GM19395 (cell line): ENCODE results near the gene CPEB3.

Experiments
- ATAC-seq: cut with Tn5 transposase; IDR thresholded peaks from one replicate; pipeline ENCODE4 v1.9.1; 2021; ENCODE audit warnings: mild to moderate bottlenecking, moderate library complexity; ENCODE audit not compliant: unreplicated experiment

Gene CPEB3

GRCh38 chr10:92108747-92109146, 182.1 kb downstream of the CPEB3 start:
- no peak for ATAC-seq

- no peak for ATAC-seq
Observed at GRCh38 chr10:92108120-92108519, 182.8 kb downstream of the CPEB3 start.

- no peak for ATAC-seq
Observed at GRCh38 chr10:92103376-92104090, 187.3 kb downstream of the CPEB3 start.

- no peak for ATAC-seq
Observed at GRCh38 chr10:92102601-92103213, 188.2 kb downstream of the CPEB3 start.

GRCh38 chr10:92094960-92095359, 195.9 kb downstream of the CPEB3 start:
- no peak for ATAC-seq

GRCh38 chr10:92091965-92092364, 198.9 kb downstream of the CPEB3 start:
- ATAC-seq, result no peak

GRCh38 chr10:92087750-92088395, 203.0 kb downstream of the CPEB3 start:
- ATAC-seq, result peak; percentile 93

GRCh38 chr10:92082583-92083280, 208.1 kb downstream of the CPEB3 start:
- no peak for ATAC-seq

GRCh38 chr10:92081641-92082040, 209.2 kb downstream of the CPEB3 start:
- ATAC-seq, result no peak

- no peak for ATAC-seq
Observed at GRCh38 chr10:92080244-92080643, 210.6 kb downstream of the CPEB3 start.

- ATAC-seq, result no peak
Observed at GRCh38 chr10:92079003-92079402, 211.9 kb downstream of the CPEB3 start.

GRCh38 chr10:92076722-92077121, 214.2 kb downstream of the CPEB3 start:
- ATAC-seq, result no peak

GRCh38 chr10:92075829-92076228, 215.0 kb downstream of the CPEB3 start:
- ATAC-seq, result no peak

GRCh38 chr10:92074126-92074887, 216.6 kb downstream of the CPEB3 start:
- no peak for ATAC-seq

GRCh38 chr10:92068900-92069299, 222.0 kb downstream of the CPEB3 start:
- ATAC-seq, result no peak

- ATAC-seq, result no peak
Observed at GRCh38 chr10:92066386-92066785, 224.5 kb downstream of the CPEB3 start.

- ATAC-seq, result no peak
Observed at GRCh38 chr10:92064506-92064905, 226.4 kb downstream of the CPEB3 start.

- ATAC-seq, result no peak
Observed at GRCh38 chr10:92062273-92062672, 228.6 kb downstream of the CPEB3 start.

GRCh38 chr10:92054807-92055206, 236.1 kb downstream of the CPEB3 start:
- no peak for ATAC-seq

- ATAC-seq, result no peak
Observed at GRCh38 chr10:92052741-92053140, 238.1 kb downstream of the CPEB3 start.

GRCh38 chr10:92052088-92052487, 238.8 kb downstream of the CPEB3 start:
- no peak for ATAC-seq
